ENCODE measurements around the gene ALOX12B. TPM values are rescaled to one million over a fixed set of nuclear protein-coding genes. Genes with fewer than 3 reads are reported as not detected.
A peak's percentile ranks its signal among the peaks of the same experiment; 100 is the strongest.

Gene ALOX12B
- total RNA-seq, 1 donor from 2014 or later = 0.87 TPM

DNA sequence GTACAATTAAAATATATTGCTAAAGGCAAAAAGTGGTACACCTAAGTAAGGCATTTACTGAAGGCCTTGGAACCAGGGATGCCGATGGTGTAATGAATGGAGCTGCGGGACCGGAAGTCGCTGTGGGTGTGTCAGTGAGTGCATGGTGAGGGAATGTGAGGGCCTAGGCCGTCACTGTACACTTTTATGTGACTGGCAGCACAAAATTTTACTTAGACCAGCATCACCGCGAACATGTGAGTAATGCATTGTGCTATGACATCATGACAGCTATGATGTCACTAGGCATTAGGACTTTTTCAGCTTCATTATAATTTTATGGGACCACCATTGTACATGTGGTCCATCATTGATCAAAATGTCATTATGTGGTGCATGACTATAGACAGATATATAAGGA is 33.9 kb downstream of the ALOX12B start:
- H3K36me3 Mint-ChIP-seq (ENCODE audit: low read depth) = no peaks in the 10 kb centered on the region

DNA sequence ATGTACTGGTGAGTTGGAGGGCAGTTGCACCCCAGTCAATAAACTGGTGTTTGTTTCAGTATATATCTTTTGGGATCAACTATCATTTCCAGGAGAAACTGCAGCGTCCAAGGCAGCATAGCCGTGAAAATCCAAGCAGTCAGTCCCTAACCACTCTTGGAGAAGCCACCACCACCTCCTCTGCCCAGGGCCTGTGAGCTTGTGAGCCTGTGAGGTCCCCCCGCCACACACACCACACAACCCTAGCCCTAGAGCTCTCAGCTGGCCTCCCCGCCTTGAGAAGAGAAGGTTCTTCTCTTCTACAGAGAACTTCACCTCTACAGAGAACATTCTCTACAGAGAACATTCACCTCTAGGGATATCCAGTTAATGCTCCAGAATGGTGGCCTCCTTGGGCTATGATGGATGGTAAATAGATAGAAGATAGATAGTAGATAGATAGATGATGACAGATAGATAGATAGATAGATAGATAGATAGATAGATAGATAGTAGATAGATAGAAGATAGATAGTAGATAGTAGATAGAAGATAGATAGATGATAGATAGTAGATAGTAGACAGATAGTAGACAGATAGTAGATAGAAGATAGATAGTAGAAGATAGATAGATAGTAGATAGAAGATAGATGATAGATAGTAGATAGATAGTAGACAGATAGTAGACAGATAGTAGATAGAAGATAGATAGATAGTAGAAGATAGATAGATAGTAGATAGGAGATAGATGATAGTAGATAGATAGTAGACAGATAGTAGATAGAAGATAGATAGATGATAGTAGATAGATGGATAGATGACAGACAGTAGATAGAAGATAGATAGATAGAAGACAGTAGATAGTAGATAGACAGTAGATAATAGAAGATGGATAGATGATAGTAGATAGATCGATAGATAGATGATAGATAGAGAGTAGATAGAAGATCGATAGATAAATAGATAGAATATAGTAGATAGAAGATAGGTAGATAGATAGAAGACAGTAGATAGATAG is 35.0 kb downstream of the ALOX12B start:
- Mint-ChIP-seq H3K4me3 (ENCODE audit: low read depth) (no peak overlapping the region), H3K9me3 (no peaks in the 10 kb centered on the region), H3K4me1 (ENCODE audit: low read depth) (peaks cover 14% of the 10 kb centered on the region), H3K27ac (no peak overlapping the region), H3K27me3 (ENCODE audit: low read depth) (peaks cover 9% of the 10 kb centered on the region), H3K36me3 (ENCODE audit: low read depth) (no peaks in the 10 kb centered on the region)
- intact Hi-C loops (cut with micrococcal nuclease) = loop anchor here (10.0 kb wide), 1 partner anchor 198 kb away; the partner anchor contains the start of genes CYB5D1, NAA38 and TMEM88
- DNase-seq (ENCODE audit: low spot score) = no peak

More for the DNA sequence above, 33.9 kb downstream of the ALOX12B start:
- H3K27me3 Mint-ChIP-seq (ENCODE audit: low read depth) = peaks cover 13% of the 10 kb centered on the region
- no peak for DNase-seq (ENCODE audit: low spot score)
- peaks cover 14% of the 10 kb centered on the region for H3K4me1 Mint-ChIP-seq (ENCODE audit: low read depth)
- H3K27ac Mint-ChIP-seq = no peak overlapping the region
- H3K4me3 Mint-ChIP-seq (ENCODE audit: low read depth) = no peak overlapping the region
- intact Hi-C loops (cut with micrococcal nuclease) = loop anchor here (10.0 kb wide), 1 partner anchor 199 kb away; the partner anchor contains the start of genes CYB5D1, NAA38 and TMEM88
- no peaks in the 10 kb centered on the region for H3K9me3 Mint-ChIP-seq

DNA sequence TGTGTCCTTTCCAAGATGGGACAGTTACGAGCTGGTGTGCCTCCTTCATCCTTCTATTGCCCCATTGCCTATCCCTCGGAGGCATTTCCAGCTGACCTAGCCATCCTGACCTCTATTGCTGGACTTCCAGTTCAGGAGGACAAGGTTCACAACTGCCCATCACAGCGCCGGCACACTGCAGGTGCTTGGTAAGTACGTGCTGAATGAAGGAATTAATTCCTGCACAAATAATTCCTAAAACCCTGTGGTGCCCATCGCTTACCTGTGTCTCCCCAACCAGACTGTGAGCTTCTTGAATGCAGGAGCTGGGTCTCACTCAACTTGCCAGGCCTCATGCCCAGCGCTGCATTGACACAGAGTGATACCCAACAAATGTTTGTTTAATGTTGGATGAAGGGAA is 35.7 kb downstream of the ALOX12B start:
- no peaks in the 10 kb centered on the region for H3K36me3 Mint-ChIP-seq (ENCODE audit: low read depth)
- peaks cover 13% of the 10 kb centered on the region for H3K4me1 Mint-ChIP-seq (ENCODE audit: low read depth)
- DNase-seq (ENCODE audit: low spot score) = no peak
- no peaks in the 10 kb centered on the region for H3K9me3 Mint-ChIP-seq
- intact Hi-C loops (cut with micrococcal nuclease) = loop anchor here (10.0 kb wide), 1 partner anchor 197 kb away; the partner anchor contains the start of genes CYB5D1, NAA38 and TMEM88
- H3K27me3 Mint-ChIP-seq (ENCODE audit: low read depth) = peaks cover 3% of the 10 kb centered on the region
- H3K27ac Mint-ChIP-seq = no peak overlapping the region
- H3K4me3 Mint-ChIP-seq (ENCODE audit: low read depth) = no peak overlapping the region

DNA sequence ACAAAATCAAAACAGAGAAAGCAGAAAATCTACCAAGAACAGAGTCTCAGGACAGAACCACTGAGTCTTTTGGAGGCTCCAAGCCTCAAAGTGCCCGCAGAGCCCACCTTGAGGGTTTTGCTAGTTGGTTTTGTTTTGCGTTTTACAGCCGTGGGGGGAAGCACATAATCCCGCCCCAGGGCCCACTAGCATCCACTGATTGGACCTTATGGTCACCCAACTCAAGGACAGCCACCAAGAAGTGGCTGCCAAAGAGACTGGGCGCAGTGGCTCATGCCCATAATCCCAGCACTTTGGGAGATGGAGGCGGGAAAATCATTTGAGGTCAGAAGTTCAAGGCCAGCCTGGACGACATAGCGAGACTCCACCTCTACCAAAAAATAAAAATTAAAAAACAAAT is 38.8 kb downstream of the ALOX12B start:
- Mint-ChIP-seq H3K9me3 (no peaks in the 10 kb centered on the region), H3K36me3 (ENCODE audit: low read depth) (no peaks in the 10 kb centered on the region), H3K4me3 (ENCODE audit: low read depth) (no peak overlapping the region), H3K27me3 (ENCODE audit: low read depth) (peaks cover 1% of the 10 kb centered on the region), H3K4me1 (ENCODE audit: low read depth) (no peaks in the 10 kb centered on the region), H3K27ac (no peak overlapping the region)
- intact Hi-C loops (cut with micrococcal nuclease) = no loop called here
- no peak for DNase-seq (ENCODE audit: low spot score)

DNA sequence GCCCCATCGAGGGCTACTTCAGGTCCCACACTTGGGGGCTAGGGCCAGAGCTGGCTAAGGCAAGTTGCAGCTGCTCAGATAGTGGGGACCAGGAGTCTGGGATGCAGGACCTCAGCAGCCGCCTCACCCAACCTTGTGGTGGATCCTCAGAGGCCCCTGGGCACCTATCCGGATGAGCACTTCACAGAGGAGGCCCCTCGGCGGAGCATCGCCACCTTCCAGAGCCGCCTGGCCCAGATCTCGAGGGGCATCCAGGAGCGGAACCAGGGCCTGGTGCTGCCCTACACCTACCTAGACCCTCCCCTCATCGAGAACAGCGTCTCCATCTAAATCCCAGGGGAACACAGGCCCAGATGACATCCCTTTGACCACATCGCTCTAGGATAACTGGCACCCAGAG is 39.3 kb downstream of the ALOX12B start:
- H3K36me3 Mint-ChIP-seq (ENCODE audit: low read depth) = no peaks in the 10 kb centered on the region
- H3K27ac Mint-ChIP-seq = no peak overlapping the region
- H3K4me3 Mint-ChIP-seq (ENCODE audit: low read depth) = no peak overlapping the region
- intact Hi-C loops (cut with micrococcal nuclease) = no loop called here
- H3K9me3 Mint-ChIP-seq = no peaks in the 10 kb centered on the region
- no peak for DNase-seq (ENCODE audit: low spot score)
- peaks cover 1% of the 10 kb centered on the region for H3K27me3 Mint-ChIP-seq (ENCODE audit: low read depth)
- H3K4me1 Mint-ChIP-seq (ENCODE audit: low read depth) = no peaks in the 10 kb centered on the region

DNA sequence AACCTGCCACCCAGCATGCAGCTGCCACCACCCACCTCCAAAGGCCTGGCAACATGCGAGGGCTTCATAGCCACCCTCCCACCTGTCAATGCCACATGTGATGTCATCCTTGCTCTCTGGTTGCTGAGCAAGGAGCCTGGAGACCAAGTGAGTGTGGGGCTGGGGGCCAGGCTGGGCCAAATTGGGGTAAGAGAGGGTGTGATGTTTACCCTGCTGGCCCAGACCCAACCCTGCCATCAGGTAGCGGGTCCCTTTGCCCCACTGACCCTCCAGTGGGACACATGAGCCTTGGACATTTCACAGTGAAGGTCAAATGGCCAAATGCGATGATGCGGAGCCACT is 39.8 kb downstream of the ALOX12B start:
- Mint-ChIP-seq H3K4me1 (ENCODE audit: low read depth) (no peaks in the 10 kb centered on the region), H3K4me3 (ENCODE audit: low read depth) (no peak overlapping the region), H3K27me3 (ENCODE audit: low read depth) (peaks cover 1% of the 10 kb centered on the region), H3K36me3 (ENCODE audit: low read depth) (no peaks in the 10 kb centered on the region), H3K27ac (no peak overlapping the region), H3K9me3 (no peaks in the 10 kb centered on the region)
- DNase-seq (ENCODE audit: low spot score) = no peak
- intact Hi-C loops (cut with micrococcal nuclease) = no loop called here

DNA sequence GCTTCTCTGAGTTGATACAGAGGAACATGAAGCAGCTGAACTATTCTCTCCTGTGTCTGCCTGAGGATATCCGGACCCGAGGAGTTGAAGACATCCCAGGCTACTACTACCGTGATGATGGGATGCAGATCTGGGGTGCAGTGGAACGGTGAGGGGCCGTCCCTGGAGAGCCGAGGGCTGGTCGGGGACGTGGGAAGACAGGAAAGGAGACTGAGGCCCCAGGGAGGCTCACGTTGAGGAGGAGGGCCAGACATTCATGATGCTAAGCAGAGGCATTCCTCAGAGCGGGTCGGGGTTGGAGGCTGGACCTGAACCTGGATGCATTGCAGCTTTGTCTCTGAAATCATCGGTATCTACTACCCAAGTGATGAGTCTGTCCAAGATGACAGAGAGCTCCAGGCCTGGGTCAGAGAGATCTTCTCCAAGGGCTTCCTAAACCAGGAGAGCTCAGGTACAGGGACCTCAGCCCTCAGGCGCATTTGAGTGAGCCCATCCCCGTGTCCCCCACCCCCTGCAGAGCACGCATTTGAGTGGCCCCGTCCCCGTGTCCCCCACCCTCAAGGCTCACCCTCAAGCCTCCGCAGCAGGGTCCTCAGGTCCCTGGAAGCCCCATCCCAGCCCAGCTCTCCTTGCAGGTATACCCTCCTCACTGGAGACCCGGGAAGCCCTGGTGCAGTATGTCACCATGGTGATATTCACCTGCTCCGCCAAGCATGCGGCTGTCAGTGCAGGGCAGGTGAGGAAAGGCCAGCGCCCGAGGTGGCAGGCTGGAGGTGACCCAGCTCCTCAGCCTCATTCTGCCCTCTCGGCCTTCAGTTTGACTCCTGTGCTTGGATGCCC is 40.4 kb downstream of the ALOX12B start:
- Mint-ChIP-seq H3K36me3 (ENCODE audit: low read depth) (no peaks in the 10 kb centered on the region), H3K4me3 (ENCODE audit: low read depth) (no peak overlapping the region), H3K9me3 (no peaks in the 10 kb centered on the region), H3K4me1 (ENCODE audit: low read depth) (no peaks in the 10 kb centered on the region), H3K27me3 (ENCODE audit: low read depth) (peaks cover 1% of the 10 kb centered on the region), H3K27ac (no peak overlapping the region)
- DNase-seq (ENCODE audit: low spot score) = no peak
- intact Hi-C loops (cut with micrococcal nuclease) = no loop called here

DNA sequence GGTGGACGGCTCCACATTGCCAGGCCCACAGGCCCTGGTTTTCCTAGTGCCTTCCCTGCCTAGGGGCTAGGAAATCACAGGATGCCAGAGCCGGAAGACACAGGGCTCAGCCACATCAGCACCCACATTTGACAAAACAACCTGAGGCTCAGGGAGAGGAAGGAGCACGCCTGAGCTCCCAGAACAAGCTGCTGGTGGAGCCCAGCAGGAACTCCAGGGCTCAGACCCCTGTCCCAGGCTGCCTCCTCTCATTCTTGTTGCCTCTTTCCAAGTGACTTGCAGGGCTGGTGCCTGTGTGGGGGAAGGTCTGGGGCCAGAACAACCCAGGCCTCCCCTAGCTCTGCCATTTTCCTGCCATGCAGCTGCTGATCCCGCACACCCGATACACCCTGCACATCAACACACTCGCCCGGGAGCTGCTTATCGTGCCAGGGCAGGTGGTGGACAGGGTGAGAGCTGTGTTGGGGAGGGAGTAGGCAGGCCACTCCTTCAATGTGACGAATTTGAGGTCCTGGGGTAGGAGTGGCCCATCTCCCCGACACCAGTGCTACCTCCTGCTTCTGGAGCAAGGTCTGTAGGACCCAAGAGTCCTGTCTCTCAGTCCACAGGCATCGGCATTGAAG is 41.1 kb downstream of the ALOX12B start:
- intact Hi-C loops (cut with micrococcal nuclease) = no loop called here
- H3K4me1 Mint-ChIP-seq (ENCODE audit: low read depth) = no peaks in the 10 kb centered on the region
- H3K27ac Mint-ChIP-seq = no peak overlapping the region
- DNase-seq (ENCODE audit: low spot score) = no peak
- H3K27me3 Mint-ChIP-seq (ENCODE audit: low read depth) = peaks cover 1% of the 10 kb centered on the region
- no peaks in the 10 kb centered on the region for H3K36me3 Mint-ChIP-seq (ENCODE audit: low read depth)
- H3K4me3 Mint-ChIP-seq (ENCODE audit: low read depth) = no peak overlapping the region
- no peaks in the 10 kb centered on the region for H3K9me3 Mint-ChIP-seq

DNA sequence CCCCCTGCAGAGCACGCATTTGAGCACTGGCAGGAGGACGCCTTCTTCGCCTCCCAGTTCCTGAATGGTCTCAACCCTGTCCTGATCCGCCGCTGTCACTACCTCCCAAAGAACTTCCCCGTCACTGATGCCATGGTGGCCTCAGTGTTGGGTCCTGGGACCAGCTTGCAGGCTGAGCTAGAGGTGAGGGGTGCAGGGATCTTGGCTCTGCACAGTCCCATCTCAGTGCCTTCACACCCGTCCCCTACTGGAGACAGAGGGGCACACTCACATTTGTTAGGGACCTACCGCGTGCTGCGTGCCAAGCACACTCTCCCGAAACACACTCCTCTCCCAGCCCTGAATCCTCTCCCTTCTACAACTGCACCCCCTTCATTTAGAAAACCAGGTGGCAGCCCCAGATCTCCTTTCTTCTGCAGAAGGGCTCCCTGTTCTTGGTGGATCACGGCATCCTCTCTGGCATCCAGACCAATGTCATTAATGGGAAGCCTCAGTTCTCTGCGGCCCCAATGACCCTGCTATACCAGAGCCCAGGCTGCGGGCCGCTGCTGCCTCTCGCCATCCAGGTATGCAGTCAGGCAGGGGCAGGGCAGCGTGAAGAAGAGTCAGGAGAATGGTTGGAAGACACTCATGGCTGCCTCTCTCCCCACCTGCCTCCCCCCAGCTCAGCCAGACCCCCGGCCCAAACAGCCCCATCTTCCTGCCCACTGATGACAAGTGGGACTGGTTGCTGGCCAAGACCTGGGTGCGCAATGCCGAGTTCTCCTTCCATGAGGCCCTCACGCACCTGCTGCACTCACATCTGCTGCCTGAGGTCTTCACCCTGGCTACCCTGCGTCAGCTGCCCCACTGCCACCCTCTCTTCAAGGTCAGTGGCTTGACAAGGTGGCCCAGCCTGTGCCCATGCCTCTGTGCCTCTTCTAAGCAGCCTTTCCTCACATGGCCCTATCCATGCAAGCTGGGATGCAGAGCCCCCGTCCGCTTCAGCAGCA is 42.4 kb downstream of the ALOX12B start:
- peaks cover 12% of the 10 kb centered on the region for H3K27me3 Mint-ChIP-seq (ENCODE audit: low read depth)
- H3K36me3 Mint-ChIP-seq (ENCODE audit: low read depth) = no peaks in the 10 kb centered on the region
- H3K4me1 Mint-ChIP-seq (ENCODE audit: low read depth) = peaks cover 2% of the 10 kb centered on the region
- H3K27ac Mint-ChIP-seq = no peak overlapping the region
- no peak for DNase-seq (ENCODE audit: low spot score)
- intact Hi-C loops (cut with micrococcal nuclease) = loop anchor here (5.0 kb wide), 1 partner anchor 133 kb away; no protein-coding TSS in a partner anchor
- H3K9me3 Mint-ChIP-seq = no peaks in the 10 kb centered on the region
- no peak overlapping the region for H3K4me3 Mint-ChIP-seq (ENCODE audit: low read depth)

DNA sequence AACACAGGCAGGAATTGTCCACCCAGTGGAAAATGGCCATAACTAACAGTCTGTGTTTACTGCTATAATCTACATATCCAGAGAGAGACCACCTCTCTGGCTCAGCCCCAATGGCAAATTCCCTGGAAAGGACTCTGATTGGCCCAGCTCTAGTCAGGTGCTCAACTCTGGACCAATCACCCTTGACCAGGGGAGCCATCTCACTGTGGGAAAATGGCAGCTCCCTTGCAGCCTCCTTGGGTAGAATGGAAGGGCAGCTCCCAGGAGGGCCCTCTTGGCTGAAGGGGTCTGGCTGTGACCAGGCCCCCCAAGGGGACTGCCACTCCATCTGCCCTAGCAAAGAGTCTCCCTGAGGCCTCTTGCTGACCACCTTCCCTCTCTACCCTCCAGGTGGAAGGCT is 45.5 kb downstream of the ALOX12B start:
- no peak for DNase-seq (ENCODE audit: low spot score)
- intact Hi-C loops (cut with micrococcal nuclease) = loop anchor here (1.0 to 5.0 kb wide), 2 partner anchors 26 to 130 kb away; no protein-coding TSS in a partner anchor
- Mint-ChIP-seq H3K9me3 (no peaks in the 10 kb centered on the region), H3K27ac (no peak overlapping the region), H3K4me1 (ENCODE audit: low read depth) (peaks cover 3% of the 10 kb centered on the region), H3K36me3 (ENCODE audit: low read depth) (no peaks in the 10 kb centered on the region), H3K4me3 (ENCODE audit: low read depth) (no peak overlapping the region), H3K27me3 (ENCODE audit: low read depth) (peaks cover 27% of the 10 kb centered on the region)

DNA sequence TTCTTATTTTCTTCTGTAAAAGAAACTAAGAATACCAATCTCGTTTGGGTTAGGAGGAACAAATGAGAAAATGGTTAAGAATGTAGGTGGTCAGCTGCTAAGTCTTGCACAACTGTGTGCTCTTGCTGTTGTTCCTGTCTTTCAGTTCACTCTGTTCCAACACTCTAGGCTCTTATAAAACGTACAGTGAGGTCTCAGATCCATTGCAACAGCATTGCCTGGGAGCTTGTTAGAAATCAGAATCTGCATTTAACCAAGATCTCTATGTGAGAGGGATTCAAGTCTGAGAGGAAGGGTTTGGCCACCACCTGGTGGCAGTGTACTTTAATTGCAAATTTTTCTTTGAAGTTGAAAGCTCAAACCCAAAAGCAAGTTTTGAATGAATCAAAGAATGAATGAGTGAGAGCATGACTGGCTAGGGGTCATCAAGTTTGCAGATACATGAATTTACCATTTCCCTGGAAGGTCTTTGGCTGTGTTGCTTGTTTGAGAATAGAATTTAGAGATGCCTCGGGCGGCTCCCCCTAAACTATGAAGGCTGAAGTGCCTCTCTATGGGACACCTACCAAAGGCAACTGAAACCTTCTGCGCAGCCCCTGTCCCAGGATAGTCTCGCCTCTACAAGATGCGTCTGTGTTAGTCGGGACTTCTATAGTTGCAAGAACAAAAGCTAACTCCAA is 46.1 kb downstream of the ALOX12B start:
- Mint-ChIP-seq H3K4me3 (ENCODE audit: low read depth) (no peak overlapping the region), H3K36me3 (ENCODE audit: low read depth) (no peaks in the 10 kb centered on the region), H3K9me3 (no peaks in the 10 kb centered on the region), H3K4me1 (ENCODE audit: low read depth) (peaks cover 3% of the 10 kb centered on the region), H3K27ac (no peak overlapping the region), H3K27me3 (ENCODE audit: low read depth) (peaks cover 27% of the 10 kb centered on the region)
- intact Hi-C loops (cut with micrococcal nuclease) = loop anchor here (1.0 to 5.0 kb wide), 2 partner anchors 25 to 129 kb away; no protein-coding TSS in a partner anchor
- DNase-seq (ENCODE audit: low spot score) = peak; percentile 22

Data from activated T-helper 2 cell treated with anti-CD3 and anti-CD28 coated beads, Interferon-gamma antibody, Interleukin-2, Interleukin-4, amounts not matched to agents 10 μg/mL and 5 μg/mL and 100 μg/mL, durations not matched to agents 14 hours and 24 hours and 36 hours (primary cell).